KG1 (cell line): ENCODE data around the gene DIP2C.
"Not testable (repeated sequence)": the region's sequence is repeated elsewhere in the genome, so short reads cannot be mapped to it uniquely, and the experiment has no call there.

Experiments
- DNase-seq: peaks from one replicate; lab custom pipeline; 2025; lab: John Stamatoyannopoulos, UW

Gene DIP2C

DNA sequence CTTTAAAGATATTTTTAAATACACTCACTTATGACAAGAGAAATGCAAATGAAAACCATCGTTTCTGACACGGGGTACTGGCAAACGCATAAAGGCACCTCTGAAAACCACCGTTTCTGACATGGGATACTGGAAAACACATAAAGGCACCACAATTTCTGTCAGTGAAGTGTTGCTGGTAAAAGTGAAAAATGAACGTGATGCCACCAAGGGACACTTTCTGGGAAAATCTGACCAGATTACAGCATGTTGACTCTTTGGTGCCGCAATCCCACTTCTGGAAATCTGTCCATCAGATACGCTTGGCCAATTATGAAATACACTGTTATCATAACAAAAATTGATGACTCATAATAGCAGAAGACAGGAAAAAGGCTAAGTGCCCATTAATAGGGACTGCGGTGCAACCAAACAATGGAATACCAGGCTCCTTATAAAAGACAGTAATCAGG lies 422.5 kb downstream of the DIP2C start:
- no peak for DNase-seq

DNA sequence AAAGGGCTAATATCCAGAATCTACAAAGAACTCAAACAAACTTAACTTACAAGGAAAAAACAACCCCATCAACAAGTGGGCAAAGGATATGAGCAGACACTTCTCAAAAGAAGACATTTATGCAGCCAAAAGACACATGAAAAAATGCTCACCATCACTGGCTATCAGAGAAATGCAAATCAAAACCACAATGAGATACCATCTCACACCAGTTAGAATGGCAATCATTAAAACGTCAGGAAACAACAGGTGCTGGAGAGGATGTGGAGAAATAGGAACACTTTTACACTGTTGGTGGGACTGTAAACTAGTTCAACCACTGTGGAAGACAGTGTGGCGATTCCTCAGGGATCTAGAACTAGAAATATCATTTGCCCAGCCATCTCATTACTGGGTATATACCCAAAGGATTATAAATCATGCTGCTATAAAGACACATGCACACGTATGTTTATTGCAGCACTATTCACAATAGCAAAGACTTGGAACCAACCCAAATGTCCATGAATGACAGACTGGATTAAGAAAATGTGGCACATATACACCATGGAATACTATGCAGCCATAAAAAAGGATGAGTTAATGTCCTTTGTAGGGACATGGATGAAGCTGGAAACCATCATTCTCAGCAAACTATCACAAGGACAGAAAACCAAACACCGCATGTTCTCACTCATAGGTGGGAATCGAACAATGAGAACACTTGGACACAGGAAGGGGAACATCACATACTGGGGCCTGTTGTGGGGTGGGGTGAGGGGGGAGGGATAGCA lies 423.5 kb downstream of the DIP2C start:
- DNase-seq, result not testable (repeated sequence)

DNA sequence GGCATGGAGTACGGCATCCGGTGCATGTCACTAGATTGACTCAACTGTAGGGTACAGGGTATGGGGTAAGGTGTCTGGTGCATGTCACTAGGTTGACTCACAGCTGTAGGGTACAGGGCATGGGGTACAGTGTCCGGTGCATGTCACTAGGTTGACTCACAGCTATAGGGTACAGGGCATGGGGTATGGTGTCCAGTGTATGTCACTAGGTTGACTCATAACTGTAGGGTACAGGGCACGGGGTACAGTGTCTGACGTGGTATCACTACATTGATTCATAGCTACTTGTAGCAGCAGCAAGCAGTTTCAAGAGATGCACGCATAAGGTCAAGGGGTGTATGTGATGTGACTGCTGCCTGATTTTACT lies 424.4 kb downstream of the DIP2C start:
- DNase-seq, result not testable (repeated sequence)

DNA sequence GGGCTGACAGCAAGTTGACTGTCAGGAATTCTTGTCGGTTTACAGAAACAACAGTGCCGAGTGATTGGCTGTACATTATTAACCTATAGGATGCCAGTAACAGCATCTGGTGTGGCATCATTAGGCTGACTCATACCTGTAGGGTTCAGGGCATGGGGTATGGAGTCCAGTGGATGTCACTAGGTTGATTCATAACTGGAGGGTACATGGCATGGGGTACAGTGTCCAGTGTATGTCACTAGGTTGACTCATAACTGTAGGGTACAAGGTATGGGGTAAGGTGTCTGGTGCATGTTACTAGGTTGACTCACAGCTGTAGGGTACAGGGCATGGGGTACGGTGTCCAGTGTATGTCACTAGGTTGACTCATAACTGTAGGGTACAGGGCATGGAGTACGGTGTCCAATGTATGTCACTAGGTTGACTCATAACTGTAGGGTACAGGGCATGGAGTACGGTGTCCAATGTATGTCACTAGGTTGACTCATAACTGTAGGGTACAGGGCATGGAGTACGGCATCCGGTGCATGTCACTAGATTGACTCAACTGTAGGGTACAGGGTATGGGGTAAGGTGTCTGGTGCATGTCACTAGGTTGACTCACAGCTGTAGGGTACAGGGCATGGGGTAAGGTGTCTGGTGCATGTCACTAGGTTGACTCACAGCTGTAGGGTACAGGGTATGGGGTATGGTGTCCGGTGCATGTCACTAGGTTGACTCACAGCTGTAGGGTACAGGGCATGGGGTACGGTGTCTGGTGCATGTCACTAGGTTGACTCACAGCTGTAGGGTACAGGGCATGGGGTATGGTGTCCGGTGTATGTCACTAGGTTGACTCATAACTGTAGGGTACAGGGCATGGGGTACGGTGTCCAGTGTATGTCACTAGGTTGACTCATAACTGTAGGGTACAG lies 425.1 kb downstream of the DIP2C start:
- not testable (repeated sequence) for DNase-seq

DNA sequence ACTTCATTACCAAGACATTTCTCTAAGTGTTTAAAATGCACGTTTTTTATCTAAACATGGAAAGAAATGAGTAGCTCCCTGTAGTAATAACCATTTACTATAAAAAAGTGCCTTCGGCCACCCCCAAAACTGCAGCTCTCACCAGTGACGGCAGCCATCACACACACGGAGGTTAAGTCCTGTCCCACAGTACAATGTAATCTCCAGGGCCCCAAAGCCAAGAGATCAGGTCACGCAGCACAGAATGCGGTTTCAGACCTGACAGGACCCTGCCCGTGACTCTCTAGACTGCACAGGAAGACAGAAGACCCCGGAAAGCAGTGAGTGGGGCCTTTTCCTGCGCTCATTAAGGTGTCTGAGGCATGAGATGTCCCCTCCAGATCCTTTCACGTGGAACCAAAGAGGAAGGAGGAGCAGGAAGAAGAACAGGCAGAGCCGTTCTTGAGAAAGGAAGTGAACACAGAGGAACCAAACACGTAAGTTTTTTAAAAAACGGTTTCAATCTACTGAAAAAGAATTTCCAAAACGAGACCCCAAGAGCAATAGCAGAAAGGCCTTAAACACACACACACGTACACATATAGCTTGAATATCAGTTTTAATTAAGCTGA lies 428.5 kb downstream of the DIP2C start:
- no peak for DNase-seq

DNA sequence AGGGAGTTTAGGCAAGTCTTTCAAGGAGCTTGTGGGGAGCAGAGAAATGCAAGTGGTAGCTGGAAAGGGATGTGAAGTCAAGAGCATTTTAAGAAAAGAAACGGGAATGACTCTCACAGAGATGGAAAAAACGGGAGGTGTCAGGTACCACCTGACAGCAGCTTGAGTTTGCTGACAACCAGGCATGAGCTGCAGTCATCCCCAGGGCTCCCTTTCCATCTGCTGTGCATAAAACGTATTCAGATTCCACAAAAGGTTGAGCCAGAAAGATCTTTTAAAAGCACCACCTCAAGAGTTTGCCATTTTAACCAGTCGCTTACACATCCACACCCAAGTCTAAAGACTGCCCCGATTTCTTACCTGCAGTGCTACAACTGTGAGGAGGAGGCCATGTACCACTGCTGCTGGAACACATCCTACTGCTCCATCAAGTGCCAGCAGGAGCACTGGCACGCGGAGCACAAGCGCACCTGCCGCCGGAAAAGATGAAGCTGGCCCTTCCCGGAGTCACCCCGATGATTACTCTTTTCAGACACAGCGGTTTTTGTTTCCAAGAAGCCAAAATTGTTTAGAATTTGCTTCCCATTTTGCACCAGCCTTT lies 437.4 kb downstream of the DIP2C start:
- DNase-seq, result no peak

DNA sequence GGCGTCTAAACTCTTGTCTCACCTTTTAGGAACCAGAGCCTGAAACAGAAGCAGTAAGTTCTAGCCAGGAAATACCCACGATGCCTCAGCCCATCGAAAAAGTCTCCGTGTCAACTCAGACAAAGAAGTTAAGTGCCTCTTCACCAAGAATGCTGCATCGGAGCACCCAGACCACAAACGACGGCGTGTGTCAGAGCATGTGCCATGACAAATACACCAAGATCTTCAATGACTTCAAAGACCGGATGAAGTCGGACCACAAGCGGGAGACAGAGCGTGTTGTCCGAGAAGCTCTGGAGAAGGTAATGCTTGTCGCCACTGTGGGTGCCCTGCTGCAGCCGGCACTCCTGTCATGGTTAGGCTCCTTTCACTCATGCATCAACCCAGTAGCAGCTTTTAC lies 441.2 kb downstream of the DIP2C start:
- no peak for DNase-seq

DNA sequence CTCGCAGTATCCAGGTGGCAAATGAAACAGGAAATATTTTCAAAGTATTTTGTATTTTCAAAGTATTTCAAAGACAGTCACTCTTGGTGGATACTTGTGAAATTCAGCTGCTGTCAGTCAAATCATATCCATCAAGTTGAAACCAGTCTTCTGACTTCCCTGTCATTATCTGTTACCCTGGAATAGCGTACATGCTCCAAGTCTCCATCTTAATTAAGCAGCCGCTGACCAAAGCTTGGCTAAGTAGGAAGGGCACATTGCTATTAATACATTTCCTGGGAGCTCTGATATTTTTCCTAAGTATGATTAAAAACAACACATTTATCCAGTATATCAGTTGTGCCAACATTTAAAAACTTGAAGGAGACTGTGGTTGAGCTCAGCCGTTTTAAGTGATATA lies 442.0 kb downstream of the DIP2C start:
- no peak for DNase-seq

DNA sequence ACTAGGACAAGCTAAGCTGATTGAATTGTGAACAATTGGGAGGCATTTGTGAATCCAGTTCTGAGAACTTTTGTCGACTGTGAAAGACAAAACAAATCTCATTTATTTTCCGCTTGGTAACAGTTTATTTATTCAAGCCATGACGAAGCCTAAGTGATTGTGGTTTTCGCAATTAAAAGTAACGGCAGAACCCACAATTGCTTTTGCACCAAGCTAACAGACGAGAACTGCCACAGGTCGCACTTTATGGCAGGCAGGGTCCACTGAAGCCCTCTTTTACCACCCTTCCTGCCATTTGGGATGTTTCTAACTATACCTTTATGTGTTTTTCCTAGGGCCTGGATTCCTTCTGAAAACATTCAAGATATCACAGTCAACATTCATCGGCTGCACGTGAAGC lies 443.0 kb downstream of the DIP2C start:
- DNase-seq, result no peak

DNA sequence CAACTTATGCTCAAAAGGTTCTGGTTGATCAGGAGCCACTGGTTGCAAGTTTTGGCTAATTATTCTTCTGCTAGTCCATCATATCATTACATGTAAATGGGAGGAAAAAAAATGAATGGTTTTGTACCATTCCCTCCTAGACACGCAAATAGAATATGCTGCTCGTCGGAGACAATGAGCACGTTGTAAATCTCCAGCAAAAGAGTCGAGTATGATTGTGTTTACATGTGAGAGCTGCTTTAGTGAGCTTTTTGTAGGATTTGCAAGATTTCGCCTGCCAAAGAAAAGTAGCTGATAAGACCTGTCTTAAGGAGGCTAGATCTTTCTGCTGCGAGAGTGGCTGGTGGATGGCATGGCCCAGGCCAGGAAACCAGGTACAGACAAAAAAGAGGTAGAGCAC lies 445.2 kb downstream of the DIP2C start:
- DNase-seq, result no peak

DNA sequence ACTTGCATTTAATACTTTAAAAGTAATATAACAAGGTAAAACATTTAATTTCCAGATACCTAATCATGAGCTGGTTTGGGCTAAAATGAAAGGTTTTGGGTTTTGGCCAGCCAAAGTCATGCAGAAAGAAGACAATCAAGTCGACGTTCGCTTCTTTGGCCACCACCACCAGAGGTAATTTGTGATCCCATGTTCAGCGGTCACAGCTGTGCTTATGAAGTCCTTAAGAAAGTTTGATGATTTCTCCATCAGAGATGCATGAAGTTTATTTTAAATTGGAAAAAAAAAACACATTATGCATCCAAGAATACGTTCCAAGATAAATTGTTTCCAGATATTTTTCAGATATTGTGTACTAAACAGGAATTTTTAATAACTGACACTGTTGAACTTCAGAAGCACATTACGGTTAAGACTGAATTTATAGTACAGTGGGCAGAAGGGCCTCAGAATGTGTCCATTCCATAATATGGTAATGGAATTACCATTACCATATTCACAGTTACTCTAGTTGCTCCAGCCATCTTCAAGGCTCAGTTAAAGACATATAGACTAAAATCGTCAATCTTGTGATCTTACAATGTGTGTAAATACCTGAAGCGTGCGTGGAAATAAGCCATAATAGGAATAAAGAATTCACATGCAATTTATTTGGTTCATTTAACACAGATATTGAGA lies 447.4 kb downstream of the DIP2C start:
- no peak for DNase-seq

DNA sequence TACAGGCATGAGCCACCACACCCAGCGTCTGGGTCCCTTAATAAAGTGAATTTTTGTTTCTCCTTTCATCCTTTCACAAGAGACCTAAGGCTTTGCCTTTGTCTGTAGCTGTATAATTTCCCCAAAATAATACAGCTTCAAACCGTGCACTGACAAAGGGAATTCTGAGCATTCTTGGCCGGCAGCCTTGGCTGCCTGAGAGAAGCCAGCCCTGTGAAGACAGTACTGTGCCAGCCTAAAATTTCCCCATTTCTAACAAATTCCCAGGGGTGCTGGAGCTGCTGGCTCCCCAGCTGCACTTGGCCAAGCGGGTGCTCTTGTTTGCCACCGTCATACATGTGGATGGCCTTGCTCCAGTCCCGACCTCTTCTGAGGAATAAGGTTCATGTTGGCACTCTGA lies 448.0 kb downstream of the DIP2C start:
- DNase-seq, result no peak

DNA sequence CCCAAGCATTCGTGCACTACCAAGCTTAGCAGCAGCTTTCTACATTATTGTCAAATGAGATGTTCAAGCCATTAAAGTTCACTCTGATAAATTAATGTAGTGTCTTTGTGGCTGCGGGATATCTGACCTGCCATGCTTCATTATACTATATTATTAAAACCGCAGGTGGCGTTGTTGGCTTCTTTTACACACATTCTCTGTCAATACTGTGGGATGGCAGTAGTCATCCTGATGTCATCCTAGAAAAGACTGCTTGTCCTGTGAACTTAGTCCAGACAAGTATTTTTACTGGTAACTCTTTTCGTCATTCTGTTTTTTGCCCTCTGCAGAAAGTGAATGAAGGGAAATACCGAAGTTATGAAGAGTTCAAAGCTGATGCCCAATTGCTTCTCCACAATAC lies 450.4 kb downstream of the DIP2C start:
- no peak for DNase-seq

DNA sequence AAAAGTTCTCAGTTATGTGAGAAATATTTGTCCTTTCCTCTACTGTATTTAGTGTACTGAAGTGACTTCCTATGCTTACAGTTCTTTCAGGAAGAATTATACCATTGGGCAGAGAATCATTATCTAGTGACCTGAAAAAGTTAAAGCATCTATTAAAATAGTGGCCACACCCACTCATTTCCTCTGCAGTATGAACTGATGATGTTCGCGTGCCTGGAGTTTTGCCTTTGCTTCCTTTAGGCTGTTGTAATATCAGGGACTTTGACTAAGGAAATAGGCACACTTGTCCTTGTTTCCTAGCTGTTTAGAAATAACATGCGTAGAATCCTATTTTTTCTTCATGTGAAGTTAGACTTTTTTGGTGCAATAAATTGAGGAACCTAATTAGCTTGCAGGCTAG lies 453.6 kb downstream of the DIP2C start:
- DNase-seq, result no peak

DNA sequence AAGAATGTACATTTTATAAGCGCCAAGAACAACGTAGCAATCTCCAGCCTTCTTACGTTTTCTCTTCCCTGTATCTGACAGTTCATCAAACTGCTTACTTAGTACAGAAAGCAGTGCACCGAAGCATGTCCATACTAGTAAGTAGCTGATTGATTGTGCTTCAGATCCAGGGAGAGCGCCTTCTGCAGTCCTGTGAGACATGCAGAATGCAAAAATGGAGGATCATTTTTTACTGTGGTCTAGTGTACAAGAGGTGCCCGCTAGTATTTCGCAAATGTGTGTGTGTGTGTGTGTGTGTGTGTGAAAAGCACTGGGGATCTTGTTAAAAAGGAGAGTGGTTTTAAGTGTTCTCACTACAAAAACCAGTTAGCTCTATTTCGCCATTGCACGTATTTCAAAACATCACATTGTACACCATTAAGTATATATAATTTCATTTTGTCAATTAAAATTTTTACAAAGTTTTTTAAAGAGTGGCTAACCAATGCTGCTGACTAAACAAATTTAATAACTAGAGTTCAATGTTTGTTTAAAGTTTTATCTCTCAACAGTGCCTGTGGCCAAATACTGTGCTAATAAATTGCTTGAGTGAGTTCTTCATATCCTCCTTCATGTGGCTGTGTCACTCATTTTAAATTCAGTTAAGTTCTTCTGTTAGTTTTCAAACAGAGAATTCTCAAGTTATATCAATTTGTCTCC lies 454.6 kb downstream of the DIP2C start:
- no peak for DNase-seq

DNA sequence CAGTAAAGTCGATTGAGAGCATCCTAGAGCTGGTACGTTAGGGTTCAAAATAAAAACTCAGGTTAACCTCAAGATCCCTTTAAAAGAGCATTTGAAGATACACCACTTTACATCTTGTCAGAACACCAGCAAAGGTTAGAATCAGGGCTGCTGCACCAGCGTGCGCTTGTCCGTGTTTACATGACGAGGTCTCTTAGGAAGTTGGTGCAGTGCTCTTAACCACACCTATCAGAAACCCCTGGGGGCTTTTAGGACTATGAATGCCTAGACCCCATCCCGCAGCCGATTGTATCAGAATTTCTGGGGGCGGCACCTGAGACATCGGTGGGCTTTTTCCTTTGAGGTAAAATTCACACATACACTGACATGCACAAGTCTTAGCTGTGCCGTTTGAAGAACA lies 456.6 kb downstream of the DIP2C start:
- no peak for DNase-seq

DNA sequence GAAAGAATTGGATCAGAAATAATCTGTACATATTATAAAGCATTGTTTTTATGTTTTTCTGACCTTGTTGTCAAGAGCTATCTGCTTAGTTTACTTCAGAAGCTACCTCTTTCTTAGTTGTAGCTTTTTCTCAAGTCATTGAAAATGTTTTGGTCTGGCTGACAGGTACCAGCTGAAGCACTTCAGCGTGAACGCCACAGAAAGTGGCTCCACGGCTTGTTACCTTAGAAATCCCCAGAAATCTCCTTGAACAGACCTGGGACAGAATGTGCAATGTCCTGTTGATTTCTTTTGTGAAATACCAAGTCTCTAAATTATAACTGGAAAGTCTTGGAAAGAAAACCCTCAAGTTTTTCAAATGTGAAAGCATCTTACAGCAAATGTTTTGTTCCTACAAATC lies 457.4 kb downstream of the DIP2C start:
- no peak for DNase-seq

DNA sequence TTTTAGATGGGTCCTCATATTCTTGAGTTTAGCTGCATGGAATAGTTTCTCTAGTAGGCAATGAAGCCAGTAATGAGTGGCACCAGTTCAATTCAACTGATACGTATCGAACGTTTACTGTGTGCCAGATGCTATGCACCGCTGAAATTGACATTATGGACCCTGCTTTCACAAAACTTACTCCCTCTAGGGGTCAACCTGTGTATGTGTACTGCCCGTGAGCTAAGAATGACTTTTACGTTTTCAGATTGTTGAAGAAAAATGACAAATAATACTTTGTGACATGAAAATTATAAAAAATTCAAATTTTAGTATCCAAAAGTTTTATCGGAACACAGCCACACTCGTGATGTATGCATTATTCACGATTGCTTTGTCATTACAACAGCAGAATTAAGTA lies 458.7 kb downstream of the DIP2C start:
- DNase-seq, result no peak

DNA sequence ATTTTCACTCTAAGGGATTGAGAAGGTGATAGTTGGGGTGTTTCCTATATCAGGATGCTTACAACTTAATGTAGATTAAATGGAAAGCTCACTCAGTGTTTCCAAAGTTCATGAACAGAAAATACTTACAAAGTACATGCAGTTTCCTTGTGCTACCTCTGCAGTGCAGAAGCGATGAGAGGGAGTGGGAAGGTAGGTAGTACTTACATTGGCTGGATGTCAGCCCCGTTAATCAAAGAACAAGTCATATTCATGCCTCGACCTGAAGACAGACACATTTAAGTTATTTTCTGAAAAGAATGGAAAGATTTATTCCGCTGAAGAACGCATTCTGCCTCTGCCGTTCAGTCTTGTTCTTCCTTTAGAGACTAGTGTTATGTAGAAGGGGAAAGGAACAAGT lies 461.1 kb downstream of the DIP2C start:
- DNase-seq, result no peak

DNA sequence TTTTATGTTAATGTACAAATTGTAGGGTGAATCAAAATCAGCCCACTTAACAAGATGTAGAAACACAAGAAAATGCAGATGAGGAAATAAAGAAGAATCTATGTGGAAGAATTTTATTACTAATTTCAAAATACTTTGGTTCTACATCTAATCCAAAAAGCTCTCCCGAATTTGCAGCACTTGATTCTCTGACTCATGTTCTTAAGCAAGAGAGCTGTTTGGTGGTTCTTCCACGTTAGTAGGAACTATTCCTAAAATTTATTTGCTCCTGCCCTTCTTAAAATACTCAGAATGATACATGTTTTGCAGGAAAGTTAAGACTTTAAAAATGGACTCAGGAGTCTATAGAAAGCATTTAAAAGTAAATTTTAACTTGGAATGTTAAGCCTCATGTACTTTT lies 462.5 kb downstream of the DIP2C start:
- DNase-seq, result no peak

DNA sequence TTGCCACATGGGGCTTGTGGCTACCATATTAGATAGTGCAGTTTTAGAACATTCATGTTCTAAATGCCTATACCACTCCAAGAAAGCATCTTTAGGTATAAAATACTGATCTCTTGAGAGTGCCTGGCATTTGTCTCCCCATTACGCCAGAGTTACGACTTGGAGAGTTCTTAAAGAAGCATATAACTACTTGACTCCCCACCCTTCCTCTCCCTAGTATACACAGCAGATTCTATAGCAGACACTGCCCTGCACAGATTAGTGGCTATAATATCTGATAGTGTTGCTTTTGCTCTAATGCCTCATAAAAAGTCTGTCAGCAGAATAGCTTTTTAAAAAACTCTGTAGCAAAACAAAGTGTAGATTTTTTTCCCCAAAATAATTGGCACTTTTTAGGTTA lies 463.4 kb downstream of the DIP2C start:
- no peak for DNase-seq
